Subcutaneous adipose tissue (tissue), 4 donors: ENCODE results near the gene TRIM77. TPM values are rescaled to one million over a fixed set of nuclear protein-coding genes. Genes with fewer than 3 reads are reported as not detected.
"Not testable (repeated sequence)": the region's sequence is repeated elsewhere in the genome, so short reads cannot be mapped to it uniquely, and the experiment has no call there.

Experiments
- small RNA-seq: library from RNA; depleted of rRNA; stranded (forward); fragments of <200 nt; gene quantifications from one replicate; pipeline ENCODE3, GENCODE V24; 2016
- total RNA-seq, 4 donors: library from RNA; depleted of rRNA; stranded (reverse); fragments of >200 nt; gene quantifications; one replicate each; pipeline ENCODE4 v1.1.0, GENCODE V29; 2016
- TF ChIP-seq, protein P1 (sequence below): fragments of 450-650 bp; IDR thresholded peaks from one replicate; pipeline ENCODE4 v1.5.1; 2016; ENCODE audit warnings: low read depth, mild to moderate bottlenecking, control low read depth, antibody characterized with exemption, moderate library complexity

The TRIM77 gene, protein sequence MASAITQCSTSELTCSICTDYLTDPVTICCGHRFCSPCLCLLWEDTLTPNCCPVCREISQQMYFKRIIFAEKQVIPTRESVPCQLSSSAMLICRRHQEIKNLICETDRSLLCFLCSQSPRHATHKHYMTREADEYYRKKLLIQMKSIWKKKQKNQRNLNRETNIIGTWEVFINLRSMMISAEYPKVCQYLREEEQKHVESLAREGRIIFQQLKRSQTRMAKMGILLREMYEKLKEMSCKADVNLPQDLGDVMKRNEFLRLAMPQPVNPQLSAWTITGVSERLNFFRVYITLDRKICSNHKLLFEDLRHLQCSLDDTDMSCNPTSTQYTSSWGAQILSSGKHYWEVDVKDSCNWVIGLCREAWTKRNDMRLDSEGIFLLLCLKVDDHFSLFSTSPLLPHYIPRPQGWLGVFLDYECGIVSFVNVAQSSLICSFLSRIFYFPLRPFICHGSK
- not detected for total RNA-seq

GRCh38 chr11:89709999-89710398, at the start of gene TRIM77:
Gene TRIM77, plus strand, starts transcription at chr11:89710299. Its CDS starts 0 bp downstream, at chr11:89710299.
- TF ChIP-seq, protein P1, sequence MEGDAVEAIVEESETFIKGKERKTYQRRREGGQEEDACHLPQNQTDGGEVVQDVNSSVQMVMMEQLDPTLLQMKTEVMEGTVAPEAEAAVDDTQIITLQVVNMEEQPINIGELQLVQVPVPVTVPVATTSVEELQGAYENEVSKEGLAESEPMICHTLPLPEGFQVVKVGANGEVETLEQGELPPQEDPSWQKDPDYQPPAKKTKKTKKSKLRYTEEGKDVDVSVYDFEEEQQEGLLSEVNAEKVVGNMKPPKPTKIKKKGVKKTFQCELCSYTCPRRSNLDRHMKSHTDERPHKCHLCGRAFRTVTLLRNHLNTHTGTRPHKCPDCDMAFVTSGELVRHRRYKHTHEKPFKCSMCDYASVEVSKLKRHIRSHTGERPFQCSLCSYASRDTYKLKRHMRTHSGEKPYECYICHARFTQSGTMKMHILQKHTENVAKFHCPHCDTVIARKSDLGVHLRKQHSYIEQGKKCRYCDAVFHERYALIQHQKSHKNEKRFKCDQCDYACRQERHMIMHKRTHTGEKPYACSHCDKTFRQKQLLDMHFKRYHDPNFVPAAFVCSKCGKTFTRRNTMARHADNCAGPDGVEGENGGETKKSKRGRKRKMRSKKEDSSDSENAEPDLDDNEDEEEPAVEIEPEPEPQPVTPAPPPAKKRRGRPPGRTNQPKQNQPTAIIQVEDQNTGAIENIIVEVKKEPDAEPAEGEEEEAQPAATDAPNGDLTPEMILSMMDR, result not testable (repeated sequence)

DNA sequence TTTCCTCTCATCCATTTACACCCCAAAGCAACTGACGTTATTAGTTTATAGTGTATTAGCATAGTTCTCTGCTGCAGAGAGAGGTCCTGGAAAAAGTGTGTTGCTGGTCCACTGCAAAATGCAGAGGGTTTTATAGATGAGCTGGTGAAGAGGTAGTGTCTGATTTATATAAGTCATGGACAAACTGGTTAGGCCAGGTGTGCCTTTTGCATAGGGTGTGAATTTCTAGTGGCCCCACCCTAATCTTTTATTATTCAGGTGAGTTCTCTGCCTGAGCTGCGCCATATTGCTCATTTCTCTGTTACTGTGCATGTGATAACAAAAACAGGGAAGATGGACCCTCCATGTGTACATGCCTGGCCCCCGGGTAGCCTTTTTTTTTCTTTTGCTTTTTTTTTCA, 43.1 kb upstream of the TRIM77 start:
- TF ChIP-seq, protein P1, result no peak

DNA sequence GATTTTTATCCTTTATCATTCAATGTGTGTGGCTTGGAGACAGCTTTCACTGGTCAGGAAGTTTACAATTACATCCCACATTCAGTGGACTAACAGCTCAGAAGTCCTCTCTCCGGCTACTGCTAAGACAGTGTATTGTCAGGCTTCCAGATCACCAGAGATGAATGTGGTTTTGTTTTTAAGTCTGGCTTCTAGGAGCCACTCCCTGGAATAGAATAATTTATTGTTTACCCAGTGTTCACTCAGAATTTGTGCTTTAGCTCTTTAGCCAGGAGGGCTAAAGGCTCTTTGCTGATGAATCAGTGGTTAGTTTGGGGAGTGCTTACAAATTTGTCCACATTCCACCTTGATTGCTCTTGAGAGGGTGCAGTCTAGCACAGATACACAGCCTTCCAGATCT, 26.5 kb downstream of the TRIM77 start:
- TF ChIP-seq, protein P1, result no peak

- TF ChIP-seq, protein P1, result no peak
Measured at GRCh38 chr11:89737116-89737515, 27.0 kb downstream of the TRIM77 start.

Small RNAs within 50 kb of the gene (small RNA-seq; reads per million reads assigned to genes)
- not detected for gene AP003122.3

Other genes with a start within 250 kb of the TRIM77 start
- gene NOX4, start 218.9 kb upstream of the TRIM77 start, total RNA-seq, result 10 to 100 TPM; 25.2 to 44.5 (median 28.5) TPM
- gene TRIM49, start 98.3 kb downstream of the TRIM77 start, total RNA-seq, result not detected
- gene TRIM64B, start 168.2 kb downstream of the TRIM77 start, total RNA-seq, result not detected
- not detected for gene TRIM49D1, start 211.9 kb downstream of the TRIM77 start, total RNA-seq
- gene TRIM49D2, start 213.8 kb downstream of the TRIM77 start, total RNA-seq, result not detected